NK-92 treated with Interleukin-12 subunit alpha and Interleukin-12 subunit beta, amount 100 ng/mL, for 24 hours (cell line): ENCODE results near the gene RASGEF1C.

Source experiments
- DNase-seq: peaks from one replicate; lab custom pipeline; 2025; lab: John Stamatoyannopoulos, UW

Gene RASGEF1C

DNA sequence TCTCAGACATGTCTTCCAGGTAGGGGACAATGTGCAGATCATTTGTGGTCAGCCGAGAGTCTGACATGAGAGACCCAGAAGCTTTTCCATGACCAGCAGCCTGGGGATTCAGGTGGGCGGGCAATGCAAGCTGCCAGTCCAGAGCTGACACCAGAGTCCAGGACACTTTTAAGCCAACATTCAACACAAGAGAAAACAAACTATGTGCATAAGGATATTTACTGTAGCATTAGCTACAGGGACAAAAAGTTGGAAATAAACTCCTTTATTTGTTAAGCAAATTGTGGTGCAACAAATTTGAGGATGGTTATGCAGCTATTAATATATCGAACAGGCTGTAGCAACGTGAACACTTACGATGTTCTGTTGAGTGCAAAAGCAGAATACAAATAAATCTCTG lies 127.5 kb downstream of the RASGEF1C start:
- no peak for DNase-seq

DNA sequence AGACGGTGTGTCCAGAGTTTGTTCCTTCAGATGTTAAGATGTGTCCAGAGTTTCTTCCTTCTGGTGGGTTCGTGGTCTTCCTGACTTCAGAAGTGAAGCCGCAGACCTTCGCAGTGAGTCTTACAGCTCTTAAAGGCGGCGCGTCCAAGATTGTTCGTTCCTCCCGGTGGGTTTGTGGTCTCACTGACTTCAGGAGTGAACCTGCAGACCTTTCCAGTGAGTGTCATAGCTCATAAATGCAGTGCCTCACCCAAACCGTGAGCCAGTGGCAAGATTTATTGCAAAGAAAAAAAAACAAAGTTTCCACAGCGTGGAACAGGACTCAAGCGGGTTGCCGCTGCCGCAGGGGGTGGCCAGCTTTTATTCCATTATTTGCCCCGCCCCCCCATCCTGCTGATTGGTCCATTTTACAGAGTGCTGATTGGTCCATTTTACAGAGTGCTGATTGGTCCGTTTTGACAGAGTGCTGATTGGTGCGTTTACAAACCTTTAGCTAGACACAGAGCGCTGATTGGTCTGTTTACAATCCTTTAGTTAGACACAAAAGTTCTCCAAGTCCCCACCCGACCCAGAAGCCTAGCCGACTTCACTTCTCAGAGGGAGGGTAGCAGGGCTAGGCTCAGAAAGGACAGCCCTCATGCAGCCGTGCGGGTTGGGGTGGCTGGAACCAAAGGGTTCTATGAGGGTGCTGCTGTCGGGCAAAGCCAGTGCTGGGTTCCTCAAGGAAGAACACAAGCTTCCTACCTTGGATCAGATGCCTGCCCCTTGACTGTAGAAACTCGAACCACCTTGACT lies 128.3 kb downstream of the RASGEF1C start:
- no peak for DNase-seq

DNA sequence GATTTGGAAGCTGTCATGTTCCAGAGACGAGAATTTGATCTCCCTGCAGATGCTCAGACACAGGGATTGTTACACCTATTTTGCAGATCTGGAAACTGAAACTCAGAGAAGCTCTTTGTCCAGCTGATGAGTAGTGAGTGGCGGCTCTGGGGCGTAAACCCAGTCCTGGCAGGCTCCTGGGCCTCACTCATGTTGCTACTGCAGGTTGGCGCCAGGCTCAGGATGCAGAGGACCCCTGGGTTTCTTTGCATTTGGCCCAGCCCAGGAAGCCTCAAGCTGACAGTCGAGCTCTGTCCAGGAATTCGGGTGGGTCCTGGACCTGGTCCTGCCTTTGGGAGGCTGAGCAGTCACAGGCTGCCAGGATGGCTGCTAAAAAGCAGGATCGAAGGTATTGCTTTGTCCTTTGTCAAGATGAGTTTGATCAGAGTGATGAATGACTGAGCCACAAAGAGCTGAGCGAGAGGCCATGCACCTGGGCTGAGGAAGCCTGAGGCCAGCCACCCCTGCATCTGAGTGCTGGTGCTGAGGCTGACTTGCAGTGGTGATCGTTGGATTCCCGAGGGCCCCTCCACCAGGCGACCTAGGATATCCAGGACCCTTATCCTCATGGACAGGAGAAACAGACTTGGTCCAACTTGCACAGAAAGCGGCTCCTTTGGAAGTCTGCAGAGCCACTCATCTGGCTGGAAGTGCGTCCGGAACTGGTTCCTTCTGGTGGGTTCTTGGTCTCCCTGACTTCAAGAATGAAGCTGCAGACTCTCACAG lies 129.1 kb downstream of the RASGEF1C start:
- DNase-seq = no peak

DNA sequence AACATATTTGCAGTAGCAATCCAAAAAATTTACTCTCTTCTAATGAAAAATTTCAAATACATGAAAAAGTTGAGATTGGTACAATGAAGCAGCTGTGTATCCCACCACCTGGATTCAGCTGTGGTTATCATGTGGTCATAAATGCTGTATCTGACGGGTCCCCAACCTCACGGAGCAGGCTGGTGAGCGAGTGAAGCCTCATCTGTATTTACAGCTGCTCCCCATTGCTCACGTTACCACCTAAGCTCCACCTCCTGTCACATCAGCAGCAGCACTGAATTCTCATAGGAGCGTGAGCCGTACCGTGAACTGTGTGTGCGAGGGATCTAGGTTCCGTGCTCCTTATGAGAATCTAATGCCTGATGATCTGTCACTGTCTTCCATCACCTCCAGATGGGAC lies 130.7 kb downstream of the RASGEF1C start:
- DNase-seq = no peak

DNA sequence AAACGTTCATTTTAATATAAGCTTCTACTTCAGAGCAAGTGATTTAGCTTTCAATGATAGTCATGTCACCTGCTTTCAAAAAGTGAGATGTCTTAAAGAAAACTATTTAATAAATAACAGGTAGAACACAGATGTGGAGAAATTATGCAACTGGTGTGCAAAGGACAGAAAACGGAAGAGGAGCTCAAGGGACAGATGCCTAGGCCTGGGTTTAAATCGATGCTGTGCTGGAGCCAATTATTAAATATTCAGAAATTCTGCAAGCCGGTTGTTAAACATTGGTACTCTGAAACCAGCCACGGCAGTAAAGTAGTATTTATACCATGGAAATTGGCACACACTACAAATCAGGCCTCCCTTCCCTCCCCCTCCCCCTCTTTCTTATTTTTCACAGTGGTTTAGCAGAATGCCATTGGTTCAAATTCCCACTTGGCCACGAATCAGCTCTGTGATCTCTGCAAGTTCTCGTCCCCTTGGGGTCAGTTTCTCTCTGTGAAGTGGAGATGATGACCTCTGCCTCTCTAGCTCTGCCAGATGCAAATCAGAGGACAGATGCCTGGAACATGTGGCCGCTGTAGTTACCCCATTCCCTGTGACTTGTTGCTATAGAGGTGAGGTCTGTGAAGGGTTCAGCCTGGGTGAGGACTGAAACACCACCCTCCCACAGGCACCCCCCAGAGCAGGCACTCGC lies 131.3 kb downstream of the RASGEF1C start:
- DNase-seq = no peak

DNA sequence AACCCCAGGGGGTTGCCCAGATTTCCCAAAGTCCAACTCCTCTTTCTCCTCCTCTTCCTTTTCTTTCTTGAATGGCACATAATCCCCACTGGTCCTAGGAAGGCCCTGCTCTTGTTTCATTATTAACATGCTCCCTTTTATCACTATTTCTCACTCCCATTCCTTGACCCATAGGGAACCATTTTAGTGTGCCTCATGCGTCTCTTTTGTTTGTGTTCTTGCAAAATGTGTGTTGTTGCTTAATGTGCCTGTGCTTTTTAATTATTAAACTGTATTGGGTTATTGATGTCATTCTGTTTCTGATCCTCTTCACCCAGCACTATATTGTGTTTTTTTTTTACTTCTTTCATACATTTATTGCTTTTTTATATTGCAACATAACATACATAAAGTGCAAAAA lies 133.3 kb downstream of the RASGEF1C start:
- no peak for DNase-seq

DNA sequence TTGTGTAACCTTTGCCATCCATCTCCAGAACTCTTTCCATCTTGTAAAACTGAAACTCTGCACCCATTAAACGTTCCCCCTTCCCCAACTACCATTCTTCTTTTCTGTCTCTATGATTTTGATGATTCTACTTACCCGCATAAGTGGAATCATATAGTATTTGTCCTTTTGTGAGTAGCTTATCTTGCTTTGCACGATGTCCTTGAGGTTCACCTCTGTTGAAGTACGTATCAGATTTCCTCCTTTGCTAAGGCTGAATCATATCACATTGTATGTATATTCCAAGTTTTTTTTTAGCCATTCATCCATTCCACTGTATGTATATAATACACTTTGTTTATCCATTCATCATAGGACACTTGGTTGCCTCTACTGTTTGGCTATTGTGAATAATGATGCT lies 134.5 kb downstream of the RASGEF1C start:
- DNase-seq = no peak

DNA sequence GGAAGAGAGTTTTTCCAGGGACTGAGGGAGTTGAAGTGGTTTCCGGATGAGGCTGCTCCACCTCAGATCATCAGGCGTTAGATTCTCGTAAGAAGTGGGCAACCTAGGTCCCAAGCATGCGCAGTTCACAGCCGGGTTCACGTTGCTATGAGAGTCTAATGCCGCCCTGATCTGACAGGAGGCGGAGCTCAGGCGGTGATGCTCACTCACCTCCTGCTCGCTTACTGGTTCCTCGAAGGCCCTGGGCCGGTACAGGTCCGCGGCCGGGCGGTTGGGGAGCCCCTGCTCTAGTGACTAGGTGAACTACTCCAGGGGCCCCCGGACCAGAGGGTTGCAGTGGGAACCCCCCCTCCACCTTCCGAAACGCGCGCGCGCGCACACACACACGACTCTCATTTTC lies 136.5 kb downstream of the RASGEF1C start:
- no peak for DNase-seq

DNA sequence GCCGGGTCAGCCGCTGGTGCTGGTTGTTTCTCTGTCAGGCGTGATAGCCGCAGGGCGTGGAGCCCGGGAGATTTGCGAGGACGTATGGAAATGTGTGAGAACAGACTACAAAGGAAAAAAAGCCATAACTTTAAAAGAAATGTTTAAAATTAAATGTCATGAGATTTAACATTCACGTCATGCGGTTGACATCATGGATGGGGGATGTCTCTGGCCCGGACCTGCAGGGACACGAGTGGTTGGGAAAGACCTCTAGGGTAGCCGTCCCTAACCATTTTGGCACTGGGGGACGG lies 136.8 kb downstream of the RASGEF1C start:
- no peak for DNase-seq

DNA sequence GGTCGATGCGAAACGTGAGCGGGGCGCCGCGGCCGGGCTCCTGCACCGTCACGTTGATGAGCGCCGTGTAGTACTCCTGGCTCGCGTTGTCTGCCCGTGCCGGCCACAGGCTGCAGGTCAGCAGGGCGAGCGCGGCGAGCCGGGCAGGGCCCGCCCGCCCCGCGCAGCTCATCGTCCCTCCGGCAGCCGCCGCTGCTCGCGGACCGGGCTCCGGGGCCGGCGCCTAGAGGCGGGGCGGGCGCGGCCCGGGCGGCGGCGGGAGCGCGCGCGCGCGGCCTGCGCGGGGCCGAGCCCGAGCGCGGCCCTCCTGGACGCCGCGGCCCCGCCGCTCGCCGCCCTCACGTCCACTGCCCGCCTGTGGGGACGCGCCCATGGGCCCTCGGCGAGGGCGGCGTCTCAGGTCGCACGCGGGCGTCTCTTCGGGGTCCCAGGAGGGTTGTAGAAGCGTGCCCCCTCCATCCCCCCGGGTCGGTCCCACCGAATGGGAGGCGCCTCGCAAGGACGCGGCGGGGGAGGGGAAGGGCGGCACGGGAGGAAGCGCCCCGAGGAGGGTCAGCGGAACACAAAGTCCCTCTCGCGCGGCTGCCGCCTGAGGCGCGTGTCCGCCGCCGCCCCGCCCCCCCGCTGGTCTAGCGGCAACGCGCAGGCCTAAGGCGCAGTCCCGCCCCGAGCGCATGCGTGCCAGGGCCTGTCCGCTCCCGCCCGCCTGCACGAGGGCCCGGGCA lies 137.3 kb downstream of the RASGEF1C start, which contains the start of gene RNF130:
Gene RNF130 (minus strand): TSS at position 229 of the 725 bp plus-strand sequence. CDS start 57 bp downstream, at position 172.
- peak; percentile 78 for DNase-seq

DNA sequence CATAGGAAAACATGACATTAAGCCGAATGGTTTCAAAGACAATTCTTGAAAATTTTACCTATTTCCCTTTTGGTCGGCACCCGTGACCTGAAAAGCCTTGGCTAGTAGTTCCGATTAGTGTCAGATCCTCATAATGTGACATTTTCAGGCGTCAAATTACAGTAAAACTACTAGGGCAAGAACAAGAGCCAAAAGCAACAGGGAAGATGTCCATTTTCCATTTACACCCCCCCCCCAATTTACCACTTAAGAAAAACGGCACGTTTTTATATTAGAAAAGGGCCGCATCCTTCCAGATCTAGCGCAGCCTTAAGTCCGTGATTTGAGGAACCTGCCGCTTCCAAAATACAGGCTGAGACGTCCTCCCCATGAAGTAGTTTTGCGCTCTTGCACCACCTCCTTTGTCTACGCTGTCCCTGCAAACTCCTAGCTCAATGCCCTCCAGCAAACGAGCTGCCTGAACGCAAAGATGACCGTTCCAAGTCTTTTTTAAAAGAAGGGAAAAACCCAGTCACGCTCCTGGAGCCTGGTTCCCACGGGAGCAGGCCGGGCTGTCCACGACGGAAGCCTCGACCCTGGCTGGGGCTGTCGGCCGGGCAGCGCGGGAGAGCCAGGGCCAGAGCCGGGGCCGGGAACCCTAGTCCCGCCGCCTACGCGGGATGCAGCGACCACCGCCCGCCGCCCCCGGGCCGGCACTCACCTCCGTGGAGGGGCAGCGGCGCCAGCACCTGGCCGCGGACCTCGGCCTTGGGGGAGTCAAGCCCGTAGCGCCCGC lies 138.1 kb downstream of the RASGEF1C start:
- DNase-seq = no peak

DNA sequence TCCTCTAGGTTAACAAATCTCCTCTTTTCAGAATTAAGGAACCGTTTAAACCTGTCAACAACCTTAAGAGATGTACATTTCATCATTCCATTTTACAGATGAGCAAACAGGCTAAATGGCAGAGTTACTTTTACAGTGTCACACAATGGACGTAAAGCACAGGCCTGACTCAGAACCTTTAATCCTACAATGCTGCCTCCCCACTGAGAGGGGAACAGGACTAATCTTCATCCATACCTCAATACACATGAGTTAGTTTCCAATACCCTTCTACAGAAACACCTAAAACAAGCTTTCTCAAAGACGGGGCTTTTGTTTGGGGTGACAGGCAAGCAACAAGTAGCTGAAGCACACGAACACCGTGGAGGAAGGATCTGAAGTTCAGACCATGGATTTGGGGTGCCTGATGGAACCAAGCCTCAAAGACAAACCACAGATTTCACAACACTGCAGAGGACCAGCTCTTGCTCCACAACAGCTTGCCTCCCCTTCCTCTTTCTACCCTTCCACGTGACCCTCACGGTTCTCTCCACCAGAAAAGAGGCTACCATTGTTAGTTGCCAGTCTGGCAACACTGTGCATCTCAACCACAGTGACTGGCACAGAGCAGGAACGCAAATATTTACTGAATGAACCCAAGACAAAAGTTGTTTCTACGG lies 139.3 kb downstream of the RASGEF1C start:
- no peak for DNase-seq

DNA sequence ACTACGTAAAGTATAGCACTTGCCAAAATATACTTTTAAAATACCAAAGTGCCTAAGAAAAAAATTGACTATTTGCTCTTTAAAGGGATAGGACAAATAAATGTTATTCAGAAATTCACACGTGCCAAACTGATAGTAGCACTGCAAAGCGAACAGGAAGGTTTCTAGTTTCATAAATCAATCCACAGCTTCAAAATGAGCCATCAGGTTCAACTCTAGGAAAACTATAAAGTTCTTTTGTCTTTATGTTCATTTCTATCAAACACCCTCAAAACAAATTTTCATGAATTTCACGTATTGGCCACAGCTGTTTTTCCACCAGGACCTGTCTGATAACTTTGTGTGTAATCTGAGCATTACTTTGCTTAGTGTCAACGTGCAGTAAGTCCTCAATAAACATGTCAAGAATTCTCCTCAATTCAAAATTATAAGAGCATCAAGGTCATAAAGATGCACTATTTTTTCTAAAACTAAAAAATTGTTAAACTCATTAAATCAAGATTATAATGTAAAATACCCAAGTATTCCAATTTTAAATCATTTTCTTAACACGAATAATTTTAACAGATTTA lies 140.4 kb downstream of the RASGEF1C start:
- DNase-seq = no peak

DNA sequence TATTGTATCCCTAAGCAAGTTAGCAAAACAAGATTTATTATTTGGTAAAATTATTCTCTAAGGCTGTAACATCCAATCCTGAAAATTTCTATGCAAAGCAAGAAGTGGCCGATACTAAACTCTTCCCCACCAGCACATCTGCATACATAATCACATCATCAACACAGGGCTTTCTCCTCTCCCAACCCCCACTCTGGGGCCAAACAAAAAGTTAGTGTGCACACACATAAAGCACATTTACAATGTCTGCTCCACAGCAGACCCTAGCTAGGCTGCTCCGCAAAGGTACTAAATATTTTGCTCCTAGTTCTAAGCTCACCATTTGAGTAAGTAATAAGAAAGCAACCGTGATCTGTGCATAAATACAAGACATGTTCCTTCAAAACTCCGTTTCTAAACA lies 141.0 kb downstream of the RASGEF1C start:
- no peak for DNase-seq

DNA sequence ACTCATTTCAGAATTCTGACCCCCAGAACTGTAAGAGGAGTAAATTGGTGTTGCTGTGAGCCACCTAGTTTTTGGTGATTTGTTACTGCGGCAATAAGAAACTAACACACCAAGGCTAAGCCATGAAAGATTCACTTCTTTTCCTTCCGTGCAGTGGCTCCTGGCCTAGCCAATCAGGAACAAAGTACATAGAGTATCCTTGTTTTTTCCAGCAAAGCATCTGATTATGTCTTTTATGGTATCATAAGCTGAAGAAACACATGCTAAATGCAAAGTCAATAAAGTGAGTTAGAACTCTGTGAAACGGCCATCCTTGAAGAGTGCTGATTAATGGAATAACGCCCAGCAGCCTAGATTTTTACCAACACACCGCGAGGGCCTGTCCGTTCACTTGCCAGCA lies 148.8 kb downstream of the RASGEF1C start:
- DNase-seq = no peak

DNA sequence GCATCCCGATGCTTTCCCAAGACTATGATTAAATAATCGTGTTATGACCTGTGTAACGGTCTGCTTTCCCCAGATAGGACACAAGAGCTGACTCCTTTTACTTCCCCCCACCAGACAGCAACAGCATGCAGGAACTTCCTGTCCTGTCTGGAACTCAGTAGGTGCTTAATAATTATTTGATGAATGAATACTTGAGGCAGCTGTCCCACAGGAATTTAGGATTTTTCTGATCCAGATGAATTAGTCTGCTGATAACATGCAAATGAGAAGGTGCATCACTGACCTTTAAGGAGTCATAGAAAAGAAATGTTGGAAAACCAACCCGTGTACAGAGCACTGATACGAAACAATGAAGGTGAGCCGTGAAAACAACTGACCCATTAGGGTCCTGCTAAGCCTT lies 149.7 kb downstream of the RASGEF1C start:
- DNase-seq = no peak

DNA sequence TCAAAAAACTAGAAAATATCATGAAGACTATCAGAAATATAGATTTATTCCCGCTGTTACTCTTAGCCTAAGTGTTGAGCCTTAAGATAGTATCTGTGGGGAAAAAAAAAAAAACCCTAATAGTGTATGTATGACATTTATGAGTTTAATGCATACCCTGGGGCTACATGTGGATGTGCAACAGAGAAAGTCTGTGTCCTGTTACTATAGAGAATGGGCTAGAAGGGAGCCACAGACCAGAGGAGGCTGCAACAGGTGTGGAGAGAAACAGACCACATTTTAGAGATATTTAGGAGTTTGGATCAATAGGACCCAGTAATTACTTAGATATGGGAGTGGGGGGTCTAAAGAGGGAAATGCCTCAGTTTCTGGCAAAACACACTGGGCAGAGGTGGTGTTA lies 152.9 kb downstream of the RASGEF1C start:
- no peak for DNase-seq

DNA sequence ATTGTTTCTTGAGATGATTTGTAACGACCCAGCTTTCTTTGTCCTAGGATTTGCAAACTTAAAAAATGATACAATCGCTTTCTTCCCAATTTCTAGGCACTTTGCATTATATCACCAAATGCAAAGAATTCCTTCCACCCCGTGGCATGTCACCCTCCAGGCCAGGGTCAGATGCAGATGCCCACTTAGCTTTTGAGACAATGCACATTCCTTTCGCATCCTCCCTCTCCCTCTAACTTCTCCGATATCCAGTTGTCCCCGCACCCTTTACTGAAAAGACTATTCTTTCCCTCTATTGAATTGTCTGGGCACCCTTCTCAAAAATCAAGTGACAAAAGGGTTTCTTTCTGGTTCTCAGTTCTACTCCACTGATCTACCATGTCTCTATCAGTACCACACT lies 154.8 kb downstream of the RASGEF1C start:
- DNase-seq = no peak

DNA sequence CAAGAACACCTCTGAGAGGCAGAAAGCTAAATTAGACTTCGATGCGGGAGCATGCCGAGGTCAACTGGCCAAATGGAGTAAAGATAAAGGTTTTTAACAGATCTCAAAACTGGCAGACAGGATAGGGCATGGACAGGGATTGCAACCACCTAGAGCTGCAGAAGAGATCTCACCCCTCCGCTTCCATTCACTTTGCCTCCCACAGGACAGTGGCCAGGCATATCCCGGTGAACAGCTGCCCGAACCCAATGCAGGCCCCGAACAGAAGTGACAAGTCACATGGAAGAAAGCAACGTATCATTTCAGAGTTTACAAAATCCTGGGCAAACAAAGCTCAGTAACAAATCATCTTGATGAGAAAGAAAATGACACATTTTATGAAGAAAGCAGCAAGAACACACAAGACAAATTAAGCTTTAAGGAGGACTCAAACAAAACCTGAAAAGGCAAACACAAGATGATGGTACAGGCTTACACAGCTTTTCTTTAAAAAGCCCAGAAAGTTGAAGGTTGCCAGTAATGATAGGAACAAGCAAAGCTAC lies 155.9 kb downstream of the RASGEF1C start:
- no peak for DNase-seq

DNA sequence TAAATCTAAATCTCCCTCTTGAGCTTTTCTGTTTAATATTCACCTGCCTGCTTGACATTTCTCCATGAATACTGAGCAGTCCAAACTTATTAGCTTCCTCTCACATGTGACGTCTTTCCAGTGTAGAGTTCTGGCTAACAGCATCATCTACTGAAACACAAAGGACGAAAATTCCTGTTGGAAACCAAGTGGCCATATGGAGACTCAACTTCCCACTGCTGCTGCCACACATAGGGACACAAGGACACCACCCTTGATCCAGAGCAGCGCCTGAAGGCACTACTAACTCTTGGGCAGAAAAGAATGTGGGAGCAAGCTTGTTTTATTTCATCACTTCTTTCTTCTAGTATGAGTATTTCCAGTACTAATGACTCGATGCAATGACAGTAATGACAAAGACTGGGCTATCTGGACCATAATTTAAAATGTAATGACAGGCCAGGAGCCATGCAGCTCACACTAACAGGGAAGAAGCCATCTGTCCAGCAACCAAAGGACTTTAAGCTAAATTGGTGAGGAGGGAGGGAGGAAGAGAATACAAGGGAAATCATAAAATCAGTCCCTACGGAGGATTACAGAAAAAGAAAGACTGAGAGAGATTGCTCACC lies 156.7 kb downstream of the RASGEF1C start:
- no peak for DNase-seq
